Suprapubic skin (tissue), 4 donors: ENCODE results near the gene F3.

ENCODE experiments used
- CTCF ChIP-seq, 2 donors: fragments of 200-600 bp in 1 of 2; fragments of 450-650 bp in 1 of 2; sonication (generic) in 1 of 2; IDR thresholded peaks; one replicate each; pipeline ENCODE4 v1.5.1; 2016 to 2019; ENCODE audit warnings: antibody characterized with exemption in 2 of 2, mild to moderate bottlenecking in 1 of 2, moderate library complexity in 1 of 2
- POLR2A ChIP-seq, 2 donors: fragments of 450-650 bp; IDR thresholded peaks; one replicate each; pipeline ENCODE4 v1.6.1; 2017; ENCODE audit warnings: antibody characterized with exemption in 2 of 2, mild to moderate bottlenecking in 2 of 2, moderate library complexity in 2 of 2
- POLR2AphosphoS5 ChIP-seq, 3 donors: sonication (generic); formaldehyde crosslinking; IDR thresholded peaks; one replicate each; pipeline ENCODE4 v1.6.1; 2017; ENCODE audit warnings: antibody characterized with exemption in 3 of 3

DNA sequence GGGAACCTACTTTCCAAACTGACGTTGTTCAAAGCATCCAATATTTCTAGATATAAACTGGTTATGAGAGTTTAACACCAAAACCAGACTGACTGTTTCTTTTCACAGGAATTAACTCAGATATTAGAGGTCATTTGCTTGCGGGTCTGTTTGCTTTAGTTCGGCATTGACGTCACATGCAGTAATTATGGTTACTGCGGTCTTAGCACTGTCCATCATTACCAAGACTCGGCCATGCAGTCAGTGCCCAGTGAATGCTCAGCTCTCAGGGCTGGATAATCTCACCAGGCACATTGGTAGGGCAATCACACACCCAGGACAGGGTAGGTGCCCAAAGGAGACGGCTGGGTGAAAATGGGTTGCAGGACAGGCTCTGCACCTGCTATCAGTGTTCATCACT lies 9.9 kb upstream of the F3 start:
- TF ChIP-seq CTCF (IDR thresholded peaks at IDR 0.05) (no peak), POLR2AphosphoS5 (IDR thresholded peaks at IDR 0.05) (no peak), POLR2A (IDR thresholded peaks at IDR 0.05) (no peak)
